HG03045 (cell line): Measurements from ENCODE around the gene POLR2B.
"Not testable (repeated sequence)": the region's sequence is repeated elsewhere in the genome, so short reads cannot be mapped to it uniquely, and the experiment has no call there.

Experiments used
- ATAC-seq: cut with Tn5 transposase; IDR thresholded peaks from one replicate; pipeline ENCODE4 v1.9.1; 2021; ENCODE audit warnings: mild to moderate bottlenecking, moderate library complexity; ENCODE audit not compliant: unreplicated experiment

Gene POLR2B

DNA sequence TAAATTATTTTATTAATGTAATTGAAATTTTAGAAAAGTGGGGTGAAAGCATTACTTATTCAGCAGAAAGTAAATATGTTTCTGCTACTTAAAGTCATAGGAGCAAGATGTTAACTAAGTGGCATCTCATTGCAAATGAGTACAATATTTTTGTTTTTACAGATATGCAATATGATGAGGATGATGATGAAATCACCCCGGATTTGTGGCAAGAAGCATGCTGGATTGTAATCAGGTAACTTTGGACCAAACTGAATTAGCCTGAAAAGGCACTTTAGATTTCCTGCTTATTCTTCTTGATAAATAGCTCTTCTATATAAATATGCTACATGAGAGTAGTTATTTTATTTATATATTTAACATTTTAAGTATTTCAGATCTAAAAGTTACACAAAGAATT is 7.5 kb downstream of the POLR2B start:
- ATAC-seq: no peak

- ATAC-seq: no peak
Observed at GRCh38 chr4:56986952-56987351, 8.3 kb downstream of the POLR2B start.

DNA sequence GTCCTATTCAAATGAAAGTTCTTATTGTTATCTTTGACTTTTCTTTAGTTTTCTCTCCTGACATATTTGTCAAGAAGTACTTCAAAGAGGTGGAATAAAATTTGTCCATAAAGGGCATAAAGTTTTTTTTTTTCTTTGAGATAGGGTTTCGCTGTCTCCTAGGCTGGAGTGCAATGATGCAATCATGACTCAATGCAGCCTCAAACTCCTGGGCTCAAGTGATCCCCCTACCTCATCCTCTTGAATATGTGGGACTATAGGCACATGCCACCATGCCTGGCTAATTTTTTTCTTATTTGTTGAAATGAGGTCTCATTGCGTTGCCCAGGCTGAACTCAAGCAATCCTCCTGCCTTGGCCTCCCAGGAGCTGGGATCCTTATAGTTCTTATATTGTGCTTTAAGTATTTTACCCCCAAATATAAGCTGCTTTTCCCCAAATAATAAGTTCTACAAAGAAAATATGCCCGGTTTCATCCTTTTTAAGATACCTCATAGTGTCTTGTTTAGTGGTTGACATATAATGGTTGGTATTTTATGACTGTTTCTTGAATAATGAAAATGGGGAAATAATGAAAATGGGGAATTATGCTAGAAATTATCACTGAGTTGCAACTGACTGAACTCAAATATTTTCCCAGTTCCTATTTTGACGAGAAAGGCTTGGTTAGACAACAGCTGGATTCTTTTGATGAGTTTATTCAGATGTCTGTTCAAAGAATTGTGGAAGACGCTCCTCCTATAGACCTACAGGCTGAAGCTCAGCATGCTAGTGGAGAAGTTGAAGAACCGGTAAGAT is 11.6 kb downstream of the POLR2B start:
- ATAC-seq: no peak

DNA sequence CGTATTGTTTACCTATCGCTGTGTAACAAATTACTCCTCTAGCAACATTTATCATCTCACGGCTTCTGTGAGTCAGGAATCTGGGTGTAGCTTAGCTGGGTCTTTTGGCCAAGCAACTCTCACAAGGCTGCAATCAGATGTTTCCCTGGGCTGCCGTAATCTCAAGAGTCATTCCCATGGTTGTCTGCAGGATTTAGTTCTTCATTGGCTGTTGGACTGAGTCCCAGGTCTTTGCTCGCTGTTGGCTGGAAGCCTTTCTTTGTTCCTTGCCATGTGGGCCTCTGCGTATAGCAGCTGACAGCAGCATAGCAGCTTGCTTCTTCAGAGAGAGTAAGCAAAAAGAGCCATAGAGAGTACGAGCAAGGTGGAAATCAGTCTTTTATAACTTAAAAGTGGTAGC is 16.8 kb downstream of the POLR2B start:
- no peak for ATAC-seq

DNA sequence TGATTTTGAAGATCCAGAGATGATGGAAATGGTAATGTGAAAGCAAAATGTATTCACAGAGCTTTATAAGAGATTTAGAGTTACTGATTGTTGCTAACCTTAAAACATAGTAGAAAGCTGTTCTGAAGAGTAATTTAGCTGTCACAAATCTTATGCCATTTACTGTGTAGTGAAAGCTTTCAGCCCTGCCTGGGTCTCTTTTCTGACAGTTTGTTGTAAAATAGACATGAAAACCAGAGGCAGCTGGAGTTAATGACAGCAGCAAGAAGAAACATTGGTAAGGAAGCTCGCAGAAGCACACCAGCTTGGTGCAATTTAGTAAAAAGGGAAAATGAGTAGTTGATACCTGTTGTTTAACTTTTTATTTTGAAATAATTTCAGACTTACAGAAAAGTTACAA is 21.1 kb downstream of the POLR2B start:
- ATAC-seq: no peak

- no peak for ATAC-seq
Observed at GRCh38 chr4:57013543-57014120, 34.9 kb downstream of the POLR2B start.

GRCh38 chr4:57018980-57019379 is 40.3 kb downstream of the POLR2B start:
- ATAC-seq: no peak

DNA sequence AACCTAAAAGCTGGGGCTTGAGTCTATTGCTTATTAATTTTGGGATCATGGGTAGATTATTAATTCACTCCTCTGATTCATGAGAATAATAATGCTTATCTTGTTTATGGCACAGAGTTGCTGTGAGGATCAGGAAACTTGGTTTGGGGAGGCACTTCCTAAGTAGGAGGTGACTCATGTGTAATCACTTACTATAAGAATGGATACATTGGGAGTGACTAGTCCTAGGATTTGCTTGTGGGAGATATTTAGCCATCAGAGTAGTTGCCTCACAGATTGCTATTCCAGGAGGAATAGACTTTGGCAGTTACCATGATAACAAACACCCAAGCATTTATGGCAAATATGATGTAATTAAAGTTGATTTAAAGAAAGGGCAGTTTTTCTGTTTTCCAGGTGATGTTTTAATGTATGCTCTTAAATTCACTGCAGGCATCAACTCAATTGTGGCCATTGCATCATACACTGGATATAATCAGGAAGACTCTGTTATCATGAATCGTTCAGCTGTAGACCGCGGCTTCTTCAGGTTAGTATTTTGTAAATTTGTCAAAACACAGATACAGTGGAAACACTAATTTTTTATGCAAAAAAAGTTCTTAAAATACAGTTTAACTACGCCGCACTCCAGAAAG is 41.9 kb downstream of the POLR2B start:
- ATAC-seq: no peak

GRCh38 chr4:57023104-57023503 is 44.4 kb downstream of the POLR2B start:
- ATAC-seq: no peak

DNA sequence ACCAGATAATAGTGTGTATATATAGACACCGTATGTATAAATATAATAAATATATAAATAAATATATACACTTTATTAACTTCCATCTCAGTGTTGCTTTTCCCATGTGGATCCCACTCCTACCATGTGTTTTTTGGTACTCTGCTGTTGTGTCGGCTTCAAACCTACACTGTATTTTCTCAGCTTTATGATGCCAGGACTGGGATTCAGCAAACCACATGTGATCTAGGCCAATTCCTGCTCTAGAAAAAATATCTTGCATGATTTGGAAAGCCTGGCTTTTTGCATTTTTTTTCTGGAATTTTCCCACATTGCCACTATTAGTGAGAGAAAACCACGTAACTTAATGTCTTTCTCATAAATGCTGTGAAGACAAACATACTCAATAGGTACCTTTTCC is 55.8 kb downstream of the POLR2B start:
- no peak for ATAC-seq

GRCh38 chr4:57037982-57038604 is 59.4 kb downstream of the POLR2B start:
- no peak for ATAC-seq

GRCh38 chr4:57039345-57039744 is 60.6 kb downstream of the POLR2B start:
- ATAC-seq: no peak

DNA sequence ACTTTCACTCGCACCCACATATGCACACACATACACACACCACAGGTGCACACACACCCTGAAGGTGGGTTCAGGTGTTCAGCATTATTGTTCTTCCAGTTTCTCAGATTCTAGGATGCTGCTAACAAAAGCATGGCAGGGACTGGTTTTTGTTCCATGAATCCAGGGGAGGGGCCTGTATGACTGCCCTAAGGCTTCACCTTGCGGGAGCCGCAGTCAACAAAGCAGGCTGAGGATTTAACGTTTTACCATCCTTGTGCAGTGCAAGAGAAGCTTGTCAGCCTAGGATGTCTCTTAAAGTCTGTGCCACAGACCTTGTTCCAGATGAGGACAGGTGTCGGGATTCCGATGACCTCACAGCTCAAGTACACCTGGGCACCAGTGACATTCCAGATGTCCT is 61.8 kb downstream of the POLR2B start:
- ATAC-seq: no peak

GRCh38 chr4:57041020-57041419 is 62.3 kb downstream of the POLR2B start:
- no peak for ATAC-seq

DNA sequence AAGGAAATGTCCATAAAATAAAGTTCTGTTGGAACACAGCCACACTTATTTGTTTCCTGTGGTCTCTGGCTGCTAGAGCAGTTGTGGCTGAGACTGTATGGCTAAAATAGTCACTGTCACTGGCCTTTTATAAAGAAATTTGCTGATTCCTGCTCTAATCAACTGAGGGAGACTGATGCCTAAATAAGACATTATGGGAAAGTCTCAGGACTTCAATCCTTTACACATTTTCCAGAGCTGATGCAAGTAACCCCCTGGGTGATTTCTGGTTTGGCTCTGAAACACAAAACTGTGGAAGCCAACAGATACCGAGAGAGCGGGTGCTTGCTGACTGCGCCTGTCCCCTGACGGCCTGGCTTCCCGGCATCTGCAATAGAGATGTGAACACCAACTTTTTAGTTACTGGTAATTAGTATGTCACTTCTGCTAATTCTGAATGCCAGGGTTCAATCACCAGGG is 64.0 kb downstream of the POLR2B start:
- ATAC-seq: no peak

- no peak for ATAC-seq
Observed at GRCh38 chr4:57043347-57044251, 64.9 kb downstream of the POLR2B start.

DNA sequence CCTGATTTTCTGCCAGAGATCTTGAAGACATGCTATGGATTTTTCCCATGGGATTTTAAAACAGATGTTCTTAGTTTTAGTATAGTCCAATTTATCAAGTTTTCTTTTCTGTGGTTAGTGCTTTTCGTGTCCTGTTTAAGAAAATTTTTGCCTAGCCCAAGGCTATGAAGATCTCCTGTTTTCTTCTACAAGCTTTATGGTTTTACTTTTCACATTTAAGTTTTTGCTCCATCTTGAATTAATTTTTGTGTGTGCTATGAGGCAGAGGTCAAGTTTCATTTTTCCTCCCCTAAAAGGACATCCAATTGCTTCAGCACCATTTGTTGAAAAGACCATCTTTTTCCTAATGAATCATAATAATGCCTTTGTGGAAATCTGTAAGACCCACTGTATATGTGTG is 65.6 kb downstream of the POLR2B start:
- ATAC-seq: no peak

DNA sequence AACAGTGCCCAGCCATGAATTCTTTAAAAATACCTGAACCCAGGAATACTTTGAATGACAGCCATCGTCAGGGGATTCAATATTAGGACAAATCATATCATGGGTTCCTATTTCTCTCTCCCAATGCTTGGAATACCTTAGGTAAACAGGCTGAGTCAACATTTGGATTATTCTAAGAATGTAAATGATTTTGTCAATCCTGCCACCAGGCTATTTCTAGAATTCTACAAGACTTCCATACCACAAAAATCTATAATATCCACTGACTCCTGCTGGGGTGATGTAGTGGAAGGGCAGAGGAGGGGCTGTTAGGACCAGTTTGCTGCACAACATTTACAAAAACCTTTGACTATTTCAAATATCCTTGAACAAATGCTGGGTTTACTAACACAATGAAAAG is 66.3 kb downstream of the POLR2B start:
- no peak for ATAC-seq

GRCh38 chr4:57047046-57047445 is 68.3 kb downstream of the POLR2B start:
- ATAC-seq: not testable (repeated sequence)

DNA sequence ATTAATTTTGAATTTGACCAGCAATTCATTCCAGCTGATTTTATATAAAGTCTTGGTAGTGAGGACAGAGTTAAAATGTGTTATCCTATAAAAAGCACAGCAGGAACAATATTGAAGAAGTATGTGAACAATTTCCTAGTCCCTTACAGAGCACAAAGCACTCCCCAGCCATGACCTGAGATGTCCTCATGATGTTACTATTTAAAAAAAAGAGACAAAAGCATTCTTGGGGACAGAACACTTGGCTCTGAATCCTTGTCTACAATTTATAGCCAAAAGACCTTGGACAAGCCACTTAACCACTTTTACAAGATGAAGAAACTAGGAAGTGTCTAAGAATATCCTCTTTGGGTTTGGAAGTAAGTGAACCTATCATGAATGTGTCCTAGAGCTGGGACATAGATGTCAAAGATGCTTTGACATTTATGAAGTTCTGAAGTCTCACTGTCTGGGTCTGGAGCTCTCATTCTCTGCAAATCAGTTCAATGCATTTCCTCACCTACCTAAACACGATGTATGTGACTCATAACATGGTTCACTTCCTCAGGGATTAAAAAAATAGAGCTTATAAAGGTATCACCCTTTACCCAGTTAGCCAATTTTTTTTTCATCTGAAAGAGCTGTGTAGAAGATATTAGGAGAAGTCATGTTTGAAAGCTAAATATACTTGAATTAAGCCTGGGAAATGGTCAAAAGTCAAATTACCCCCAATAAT is 70.1 kb downstream of the POLR2B start:
- ATAC-seq: no peak
